GM13976 (cell line): ENCODE results near the gene AUH.

ENCODE experiments used
- DNase-seq: peaks from one replicate; pipeline ENCODE4 v3.0.0; 2012; ENCODE audit warnings: low spot score
- CTCF ChIP-seq: IDR thresholded peaks from 2 replicates; pipeline ENCODE4 v1.5.1; 2012; ENCODE audit warnings: borderline replicate concordance, mild to moderate bottlenecking; ENCODE audit not compliant: insufficient read depth; ENCODE audit errors: extremely low read depth, missing control alignments, control extremely low read depth
- in situ Hi-C: fragments of 300-500 bp; cut with MboI; formaldehyde crosslinking; loops from one replicate; pipeline ENCODE4 v1.12.0; 2022; ENCODE audit warnings: low sequenced_read_pairs, mixed read lengths, inconsistent platforms; ENCODE audit not compliant: unreplicated experiment

The AUH gene

DNA sequence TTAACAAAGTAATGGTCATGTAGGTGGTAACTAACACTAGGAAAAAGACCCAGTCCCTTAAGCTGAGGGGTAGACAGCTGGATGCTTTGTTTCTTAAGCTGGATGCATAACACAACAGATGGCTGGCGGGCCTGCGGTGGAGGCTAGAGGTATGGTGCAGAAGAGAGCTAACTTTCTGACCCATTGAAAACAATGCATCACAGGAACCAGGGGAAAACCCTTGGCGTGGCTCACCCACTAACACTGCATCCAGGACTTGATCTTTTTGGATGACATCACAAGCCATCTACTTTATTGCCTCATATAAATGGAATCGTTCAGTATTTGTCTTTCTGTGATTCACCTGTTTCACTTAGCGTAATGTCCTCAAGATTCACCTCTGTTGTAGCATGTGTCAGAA lies 138.7 kb downstream of the AUH start:
- in situ Hi-C loops, result no loop called here
- TF ChIP-seq CTCF, result no peak
- DNase-seq, result no peak

DNA sequence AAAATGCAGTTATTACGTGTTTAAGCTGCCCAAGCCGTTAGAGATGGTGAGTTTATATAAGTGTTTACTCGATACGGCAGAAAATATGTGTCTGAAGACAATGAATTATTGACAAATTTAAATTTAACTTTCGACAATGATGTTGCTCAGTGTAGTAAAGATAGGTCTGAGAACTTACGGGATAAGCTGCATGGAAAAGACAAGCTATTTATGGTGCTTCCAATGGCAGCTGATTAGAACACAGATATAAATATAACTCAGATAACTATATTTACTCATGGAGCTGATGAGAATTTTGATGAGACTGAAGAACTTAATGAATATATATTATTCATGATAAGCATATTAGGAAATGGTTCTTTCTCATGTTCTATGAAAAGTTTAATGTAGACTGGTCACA lies 139.3 kb downstream of the AUH start:
- DNase-seq, result no peak
- in situ Hi-C loops, result no loop called here

DNA sequence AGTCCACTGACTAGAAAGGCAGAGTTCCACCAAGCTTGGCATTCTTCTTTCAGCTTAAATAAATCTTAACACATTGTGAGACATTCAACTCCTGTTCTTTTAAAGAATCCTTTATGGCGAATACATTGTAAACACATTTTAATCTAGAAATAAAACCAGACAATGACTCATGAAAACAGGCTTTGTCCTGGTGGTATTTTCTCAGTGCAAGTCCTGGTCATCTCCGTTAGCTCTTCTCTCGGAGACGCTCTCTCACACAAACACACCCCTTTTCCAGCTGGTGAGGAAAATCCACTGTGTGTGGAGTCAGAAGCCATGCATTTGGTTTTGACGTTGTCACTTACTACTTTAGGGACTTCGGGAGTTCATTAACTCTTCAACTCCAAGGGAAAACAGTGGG lies 140.4 kb downstream of the AUH start:
- in situ Hi-C loops, result no loop called here
- no peak for TF ChIP-seq CTCF
- DNase-seq, result no peak

More for the DNA sequence above, 139.3 kb downstream of the AUH start:
- no peak for TF ChIP-seq CTCF

DNA sequence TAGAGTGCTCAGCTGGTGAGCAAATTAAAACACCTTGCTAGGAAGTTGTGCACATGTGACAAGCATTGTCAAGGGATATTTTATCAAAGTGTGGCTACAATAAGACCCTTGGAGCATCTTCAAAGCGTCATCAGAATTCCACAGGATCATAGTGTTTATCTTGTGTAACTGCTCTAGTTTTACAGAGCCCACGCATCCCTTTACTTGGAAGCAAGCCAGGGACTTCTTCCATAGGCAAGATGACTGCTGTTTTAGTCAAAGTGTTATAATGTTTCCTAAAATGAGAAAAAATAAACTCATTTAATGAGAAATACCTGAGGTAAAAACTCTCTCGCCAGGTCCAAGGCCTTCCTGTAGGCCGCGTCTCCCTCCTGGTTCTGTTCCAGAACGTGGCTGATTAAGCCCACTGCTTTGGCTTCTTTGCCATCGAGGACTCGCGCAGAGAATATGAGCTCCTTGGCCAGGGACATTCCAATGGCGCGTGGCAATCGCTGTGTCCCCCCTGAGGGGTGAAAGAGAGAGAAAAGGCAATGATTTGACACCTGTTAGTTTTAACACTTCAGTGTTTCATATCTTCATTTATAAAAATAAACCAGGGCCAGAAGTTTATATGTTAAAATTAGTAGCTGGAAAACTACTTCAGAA lies 141.1 kb downstream of the AUH start:
- no peak for TF ChIP-seq CTCF
- in situ Hi-C loops, result no loop called here
- no peak for DNase-seq

DNA sequence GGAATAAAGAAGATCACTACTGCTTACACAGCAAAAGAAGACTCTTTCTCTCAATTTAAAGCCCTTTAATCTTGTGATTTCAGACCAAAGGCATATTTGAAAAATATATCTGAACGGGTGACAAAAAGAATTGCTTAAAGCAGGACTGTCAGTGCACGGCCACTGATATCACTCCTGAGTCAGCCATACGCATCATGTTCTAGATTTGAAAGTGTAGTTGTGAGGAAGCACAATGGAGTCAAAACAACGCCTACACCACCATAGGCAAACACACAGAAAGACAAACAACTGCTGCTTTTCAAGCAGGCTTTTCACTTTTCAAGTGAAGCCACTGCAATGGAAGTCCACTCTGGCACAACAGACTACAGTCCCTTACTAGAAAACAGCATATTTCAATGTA lies 141.7 kb downstream of the AUH start:
- DNase-seq, result no peak
- in situ Hi-C loops, result no loop called here
- TF ChIP-seq CTCF, result no peak

DNA sequence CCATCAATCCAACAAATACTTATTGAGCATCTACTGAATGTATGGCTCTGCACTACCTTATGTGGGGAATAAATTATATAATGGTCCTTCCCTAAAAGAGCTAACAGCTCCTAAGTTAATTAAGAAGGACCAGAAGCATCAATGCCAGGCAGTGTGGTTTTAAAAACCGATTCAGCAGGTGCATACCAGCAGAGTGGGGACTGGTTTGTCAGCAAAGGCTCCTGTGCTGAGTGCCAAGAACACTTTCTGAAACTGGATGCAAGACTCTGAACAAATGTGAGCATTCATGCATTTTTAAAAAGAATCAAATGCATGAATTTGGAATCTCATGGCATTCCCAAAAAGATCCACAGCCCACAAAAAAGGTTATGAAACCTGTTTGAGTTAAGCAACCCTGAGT lies 142.2 kb downstream of the AUH start:
- no peak for DNase-seq
- in situ Hi-C loops, result no loop called here
- no peak for TF ChIP-seq CTCF
